ENCODE measurements around the gene TNFRSF11A.

GRCh38 chr18:62323483-62324180 lies 1.5 kb upstream of the TNFRSF11A start:
- TF ChIP-seq POLR2AphosphoS5 (IDR thresholded peaks at IDR 0.05; ENCODE audit: borderline replicate concordance, low read depth, low read length) (no peak), EZH2 (IDR thresholded peaks at IDR 0.05) (no peak), FOXP2 (optimal IDR thresholded peaks at IDR 0.05; ENCODE audit: control extremely low read depth, extremely low read length, insufficient read depth) (no peak)
